ENCODE measurements around the gene RPE65. TPM values are rescaled to one million over a fixed set of nuclear protein-coding genes. Genes with fewer than 3 reads are reported as not detected.
A peak's percentile ranks its signal among the peaks of the same experiment; 100 is the strongest.
"Not testable (repeated sequence)": the region's sequence is repeated elsewhere in the genome, so short reads cannot be mapped to it uniquely, and the experiment has no call there.

The RPE65 gene
- polyA plus RNA-seq, 4 donors: 1.7 TPM; not detected in 3

DNA sequence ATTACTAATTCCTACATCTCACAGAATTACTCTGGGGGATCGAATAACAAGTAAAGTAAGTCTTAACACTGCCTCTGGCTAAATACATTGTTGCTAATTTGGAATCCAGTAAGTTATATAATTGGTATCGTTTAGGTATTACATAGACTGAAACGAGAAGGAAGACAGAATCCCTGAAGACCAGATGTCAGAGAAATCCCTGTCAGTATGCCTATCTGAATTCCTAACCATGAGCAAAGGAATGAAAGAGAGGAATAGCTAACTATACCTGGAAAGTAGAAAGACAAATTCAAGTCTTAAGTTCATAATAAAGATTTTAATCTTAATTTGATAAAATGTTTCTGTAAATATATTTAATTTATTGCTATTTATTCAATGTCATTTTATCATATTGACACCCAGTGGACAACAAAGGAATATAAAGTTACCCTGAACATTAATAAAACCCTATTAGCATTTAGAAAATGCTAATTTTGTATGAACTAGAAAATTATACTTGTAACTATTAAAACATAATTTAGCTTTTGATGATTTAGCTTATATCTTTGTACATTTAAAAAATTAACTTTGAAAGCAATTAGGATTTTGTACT, 35.8 kb upstream of the RPE65 start:
- Histone ChIP-seq H3K9me3 (ENCODE audit: control insufficient read depth in 2 of 2, insufficient read depth in 1 of 2, low read depth in 1 of 2, low read length in 1 of 2) (no peaks in the 10 kb centered on the region), H3K27ac (ENCODE audit: low read depth in 1 of 3, low read length in 2 of 3) (no peak overlapping the region), H3K27me3 (ENCODE audit: control insufficient read depth in 3 of 3, insufficient read depth in 3 of 3, low read length in 3 of 3) (no peaks in the 10 kb centered on the region), H3K4me3 (ENCODE audit: low read depth in 1 of 3, low read length in 3 of 3) (no peak overlapping the region), H3K36me3 (ENCODE audit: control insufficient read depth in 3 of 3, insufficient read depth in 2 of 3, low read depth in 1 of 3, low read length in 3 of 3) (no peaks in the 10 kb centered on the region), H3K4me1 (ENCODE audit: control insufficient read depth in 3 of 3, insufficient read depth in 2 of 3, low read depth in 1 of 3, low read length in 2 of 3) (no peaks in the 10 kb centered on the region)
- FAIRE-seq: no peak
- DNase-seq: no peak
- WGBS, 3 donors: 75 to 85% (median 79%) methylated on average over 3 of the region's 3 CpGs

DNA sequence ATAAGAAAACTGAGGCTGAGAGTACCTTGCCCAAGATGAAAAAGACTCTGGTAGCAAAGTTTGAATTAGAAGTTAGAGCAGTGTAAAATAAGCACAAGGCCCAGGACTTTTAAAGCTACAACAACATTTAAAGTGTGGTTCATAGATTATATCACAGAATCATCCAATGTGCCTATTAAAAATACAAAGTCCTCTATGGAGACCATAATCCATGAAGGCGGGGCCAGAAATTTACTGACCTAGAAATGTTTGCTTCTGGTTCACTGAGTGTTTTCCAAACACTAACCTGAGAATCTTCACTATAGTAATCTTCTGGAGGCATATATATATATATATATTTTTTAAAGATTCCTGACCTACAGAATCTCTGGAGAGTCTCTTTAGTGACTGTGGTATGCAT, 34.9 kb upstream of the RPE65 start:
- Histone ChIP-seq H3K4me1 (ENCODE audit: control insufficient read depth in 3 of 3, insufficient read depth in 2 of 3, low read depth in 1 of 3, low read length in 2 of 3) (no peaks in the 10 kb centered on the region), H3K27me3 (ENCODE audit: control insufficient read depth in 3 of 3, insufficient read depth in 3 of 3, low read length in 3 of 3) (no peaks in the 10 kb centered on the region), H3K36me3 (ENCODE audit: control insufficient read depth in 3 of 3, insufficient read depth in 2 of 3, low read depth in 1 of 3, low read length in 3 of 3) (peaks cover 0 to 1% (median 0%) of the 10 kb centered on the region in 3 donors), H3K4me3 (ENCODE audit: low read depth in 1 of 3, low read length in 3 of 3) (no peak overlapping the region), H3K27ac (ENCODE audit: low read depth in 1 of 3, low read length in 2 of 3) (no peak overlapping the region), H3K9me3 (ENCODE audit: control insufficient read depth in 2 of 2, insufficient read depth in 1 of 2, low read depth in 1 of 2, low read length in 1 of 2) (no peaks in the 10 kb centered on the region)
- FAIRE-seq: no peak
- WGBS, 3 donors: 80 to 96% (median 90%) methylated on average over 1 of the region's 1 CpG
- DNase-seq: peak in 1 of 2 donors; percentile 60

DNA sequence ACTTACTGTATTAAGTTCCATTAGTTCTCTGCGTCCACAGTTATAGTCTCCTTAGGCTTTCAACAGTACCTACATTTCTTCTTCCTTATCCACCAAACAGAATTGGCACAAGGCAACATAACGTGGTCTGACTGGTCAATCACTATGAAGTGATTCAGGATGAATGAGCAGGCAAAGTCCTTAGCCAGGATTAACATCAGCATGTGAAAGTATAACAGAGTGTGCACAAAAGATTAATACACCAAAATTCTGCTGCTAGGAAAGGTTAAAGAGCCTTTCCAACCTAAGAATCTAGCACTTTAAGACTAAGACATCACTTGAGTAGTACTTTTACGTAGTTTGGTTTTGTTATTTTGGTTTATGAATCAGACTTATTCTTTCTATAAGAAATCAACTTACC, 31.3 kb upstream of the RPE65 start:
- Histone ChIP-seq H3K4me1 (ENCODE audit: control insufficient read depth in 3 of 3, insufficient read depth in 2 of 3, low read depth in 1 of 3, low read length in 2 of 3) (no peaks in the 10 kb centered on the region), H3K36me3 (ENCODE audit: control insufficient read depth in 3 of 3, insufficient read depth in 2 of 3, low read depth in 1 of 3, low read length in 3 of 3) (peaks cover 0 to 2% (median 1%) of the 10 kb centered on the region in 3 donors), H3K27me3 (ENCODE audit: control insufficient read depth in 3 of 3, insufficient read depth in 3 of 3, low read length in 3 of 3) (no peaks in the 10 kb centered on the region), H3K9me3 (ENCODE audit: control insufficient read depth in 2 of 2, insufficient read depth in 1 of 2, low read depth in 1 of 2, low read length in 1 of 2) (no peaks in the 10 kb centered on the region), H3K4me3 (ENCODE audit: low read depth in 1 of 3, low read length in 3 of 3) (no peak overlapping the region), H3K27ac (ENCODE audit: low read depth in 1 of 3, low read length in 2 of 3) (no peak overlapping the region)
- 93 to 98% (median 94%) methylated on average over 3 of the region's 3 CpGs for WGBS, 3 donors
- no peak for DNase-seq
- FAIRE-seq: no peak

DNA sequence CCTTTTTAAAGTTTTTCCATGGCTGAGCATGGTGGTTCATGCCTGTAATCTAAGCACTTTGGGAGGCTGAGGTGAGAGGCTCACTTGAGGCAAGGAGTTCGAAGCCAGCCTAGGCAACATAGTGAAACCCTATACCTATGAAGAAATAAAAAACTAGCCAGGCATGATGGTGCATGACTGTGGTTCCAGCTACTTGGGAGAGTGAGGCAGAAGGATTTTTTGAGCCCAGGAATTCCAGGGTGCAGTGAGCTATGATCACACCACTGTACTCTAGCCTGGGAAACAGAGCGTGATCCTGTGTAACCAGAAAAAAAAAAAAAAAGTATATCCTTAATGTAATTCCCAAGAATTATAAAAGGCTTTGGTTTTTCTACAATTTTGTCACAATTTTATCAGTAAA, 29.7 kb upstream of the RPE65 start:
- H3K27me3 ChIP-seq (ENCODE audit: control insufficient read depth in 3 of 3, insufficient read depth in 3 of 3, low read length in 3 of 3): no peaks in the 10 kb centered on the region
- no peak for FAIRE-seq
- H3K4me3 ChIP-seq (ENCODE audit: low read depth in 1 of 3, low read length in 3 of 3): no peak overlapping the region
- H3K4me1 ChIP-seq (ENCODE audit: control insufficient read depth in 3 of 3, insufficient read depth in 2 of 3, low read depth in 1 of 3, low read length in 2 of 3): no peaks in the 10 kb centered on the region
- no peak overlapping the region for H3K27ac ChIP-seq (ENCODE audit: low read depth in 1 of 3, low read length in 2 of 3)
- peaks cover 0 to 2% (median 1%) of the 10 kb centered on the region in 3 donors for H3K36me3 ChIP-seq (ENCODE audit: control insufficient read depth in 3 of 3, insufficient read depth in 2 of 3, low read depth in 1 of 3, low read length in 3 of 3)
- no peaks in the 10 kb centered on the region for H3K9me3 ChIP-seq (ENCODE audit: control insufficient read depth in 2 of 2, insufficient read depth in 1 of 2, low read depth in 1 of 2, low read length in 1 of 2)
- 97 to 100% (median 98%) methylated on average over 2 of the region's 2 CpGs for WGBS, 3 donors
- DNase-seq: no peak

DNA sequence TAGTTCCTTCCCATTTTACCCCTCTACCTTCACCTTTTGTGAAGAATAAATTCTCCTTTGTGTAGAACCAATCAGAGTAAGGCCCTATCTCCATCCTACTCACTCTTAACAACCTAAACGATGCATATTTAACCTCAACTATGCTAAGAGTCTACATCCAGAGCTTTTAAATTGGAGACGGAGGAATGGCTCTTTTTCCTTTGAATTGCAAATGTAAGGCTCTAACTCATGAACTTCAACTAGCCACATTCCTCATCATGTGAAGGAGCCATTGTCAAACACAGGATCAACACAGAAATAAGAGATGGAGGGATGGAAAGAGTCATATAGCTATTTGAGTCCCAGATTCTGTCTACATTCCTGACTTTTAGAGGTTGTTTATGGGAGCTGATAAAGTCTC, 28.9 kb upstream of the RPE65 start:
- no peak for DNase-seq
- no peaks in the 10 kb centered on the region for H3K9me3 ChIP-seq (ENCODE audit: control insufficient read depth in 2 of 2, insufficient read depth in 1 of 2, low read depth in 1 of 2, low read length in 1 of 2)
- WGBS, 3 donors: 93 to 94% (median 94%) methylated on average over 2 of the region's 2 CpGs
- peaks cover 0 to 2% (median 1%) of the 10 kb centered on the region in 3 donors for H3K36me3 ChIP-seq (ENCODE audit: control insufficient read depth in 3 of 3, insufficient read depth in 2 of 3, low read depth in 1 of 3, low read length in 3 of 3)
- FAIRE-seq: no peak
- H3K27ac ChIP-seq (ENCODE audit: low read depth in 1 of 3, low read length in 2 of 3): no peak overlapping the region
- H3K4me3 ChIP-seq (ENCODE audit: low read depth in 1 of 3, low read length in 3 of 3): no peak overlapping the region
- H3K27me3 ChIP-seq (ENCODE audit: control insufficient read depth in 3 of 3, insufficient read depth in 3 of 3, low read length in 3 of 3): no peaks in the 10 kb centered on the region
- H3K4me1 ChIP-seq (ENCODE audit: control insufficient read depth in 3 of 3, insufficient read depth in 2 of 3, low read depth in 1 of 3, low read length in 2 of 3): no peaks in the 10 kb centered on the region

DNA sequence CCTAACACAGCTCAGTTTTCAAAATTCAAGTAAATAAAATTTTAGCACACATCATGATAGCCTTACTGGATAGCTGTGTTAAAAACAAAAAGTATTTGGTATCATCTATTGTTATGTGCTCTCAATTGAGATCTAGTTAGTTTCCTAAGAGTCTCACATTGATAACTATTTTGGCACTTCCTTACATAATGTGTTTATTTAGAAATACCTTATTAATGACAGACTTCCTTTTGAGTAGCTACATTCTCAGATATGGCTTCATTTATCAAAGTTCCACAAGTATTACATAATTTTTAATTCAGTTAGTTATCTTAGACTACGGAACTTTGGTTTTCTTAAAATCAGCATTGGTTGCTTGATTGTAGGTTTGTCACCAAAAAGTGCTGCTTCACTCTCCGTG, 26.9 kb upstream of the RPE65 start:
- H3K4me1 ChIP-seq (ENCODE audit: control insufficient read depth in 3 of 3, insufficient read depth in 2 of 3, low read depth in 1 of 3, low read length in 2 of 3); DNase-seq; H3K27me3 ChIP-seq (ENCODE audit: control insufficient read depth in 3 of 3, insufficient read depth in 3 of 3, low read length in 3 of 3); H3K27ac ChIP-seq (ENCODE audit: low read depth in 1 of 3, low read length in 2 of 3); H3K9me3 ChIP-seq (ENCODE audit: control insufficient read depth in 2 of 2, insufficient read depth in 1 of 2, low read depth in 1 of 2, low read length in 1 of 2); H3K36me3 ChIP-seq (ENCODE audit: control insufficient read depth in 3 of 3, insufficient read depth in 2 of 3, low read depth in 1 of 3, low read length in 3 of 3); H3K4me3 ChIP-seq (ENCODE audit: low read depth in 1 of 3, low read length in 3 of 3): not testable (repeated sequence)
- 79 to 84% (median 82%) methylated on average over 2 of the region's 2 CpGs for WGBS, 3 donors
- peak; percentile 53 for FAIRE-seq

DNA sequence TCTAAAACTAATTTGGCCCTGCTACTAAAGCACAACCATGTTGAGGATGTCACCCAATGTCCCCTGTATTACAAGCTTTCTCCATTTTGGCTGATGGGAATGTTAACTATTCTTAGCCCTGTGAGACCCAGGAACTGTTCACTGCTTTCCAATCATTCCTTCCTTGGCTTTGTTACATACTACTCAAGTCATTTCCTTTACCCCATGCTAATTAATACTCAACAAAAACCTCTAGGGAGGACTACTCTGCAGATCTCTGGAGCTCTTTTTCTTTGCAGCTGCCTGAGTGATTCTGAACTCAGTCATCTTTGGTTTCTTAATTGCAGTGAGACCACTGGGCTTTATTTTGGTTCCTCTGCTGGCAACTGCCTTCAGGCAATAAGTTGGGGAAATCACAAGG, 23.3 kb upstream of the RPE65 start:
- Histone ChIP-seq H3K4me3 (ENCODE audit: low read depth in 1 of 3, low read length in 3 of 3) (no peak overlapping the region), H3K27ac (ENCODE audit: low read depth in 1 of 3, low read length in 2 of 3) (no peak overlapping the region), H3K36me3 (ENCODE audit: control insufficient read depth in 3 of 3, insufficient read depth in 2 of 3, low read depth in 1 of 3, low read length in 3 of 3) (no peaks in the 10 kb centered on the region), H3K27me3 (ENCODE audit: control insufficient read depth in 3 of 3, insufficient read depth in 3 of 3, low read length in 3 of 3) (no peaks in the 10 kb centered on the region), H3K4me1 (ENCODE audit: control insufficient read depth in 3 of 3, insufficient read depth in 2 of 3, low read depth in 1 of 3, low read length in 2 of 3) (no peaks in the 10 kb centered on the region), H3K9me3 (ENCODE audit: control insufficient read depth in 2 of 2, insufficient read depth in 1 of 2, low read depth in 1 of 2, low read length in 1 of 2) (no peaks in the 10 kb centered on the region)
- DNase-seq: no peak
- no peak for FAIRE-seq

DNA sequence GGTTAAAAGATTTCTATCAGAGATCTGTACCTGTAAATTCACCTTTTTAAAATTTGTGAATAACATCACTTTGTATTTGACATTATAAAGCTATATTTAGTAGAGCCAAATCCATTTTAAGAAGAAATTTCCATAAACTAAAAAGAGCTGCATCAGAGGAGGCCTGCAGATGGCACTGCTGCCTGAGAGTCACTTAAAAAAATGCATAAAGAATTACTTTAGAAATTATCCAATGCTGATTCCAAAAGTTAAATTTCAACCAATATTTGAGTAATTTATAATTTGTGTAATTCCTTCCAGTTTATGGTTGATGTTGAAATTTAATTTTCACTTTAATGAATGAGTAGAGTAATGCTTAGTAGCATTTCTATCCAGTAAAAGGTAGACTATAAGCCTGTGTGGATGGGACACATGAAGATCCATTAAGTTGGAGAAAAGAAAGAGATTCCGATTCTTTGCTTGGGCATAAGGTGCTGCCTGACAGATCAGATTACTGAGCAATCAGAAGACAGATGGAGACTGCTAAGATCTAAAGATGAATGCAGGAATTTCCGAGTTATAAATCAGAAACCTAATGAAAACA, 20.7 kb upstream of the RPE65 start:
- DNase-seq (peak; percentile 3 to 13), FAIRE-seq (no peak)

DNA sequence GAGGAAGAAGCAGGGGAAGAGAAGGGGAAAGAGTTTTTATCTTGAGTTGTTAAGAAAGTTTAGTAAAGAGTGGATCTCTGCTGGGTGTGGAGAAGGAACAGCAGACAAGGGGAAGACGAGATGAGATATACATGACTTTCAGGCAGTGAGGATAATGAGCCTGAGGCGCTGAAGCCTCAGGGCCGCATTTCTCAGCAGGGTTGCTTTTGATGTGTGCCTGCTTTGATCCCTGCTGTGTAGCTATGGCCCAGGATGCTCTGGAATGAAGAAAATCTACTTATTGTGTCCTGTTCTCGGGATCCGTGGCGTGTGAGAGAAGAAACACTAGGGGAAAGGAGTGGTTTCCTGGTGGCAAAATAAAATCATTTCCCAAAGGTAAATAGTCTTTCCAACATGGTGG, 15.1 kb upstream of the RPE65 start:
- WGBS, 3 donors: 65 to 70% (median 66%) methylated on average over 6 of the region's 6 CpGs
- DNase-seq (no peak), FAIRE-seq (no peak)

More for the DNA sequence above, 20.7 kb upstream of the RPE65 start:
- no peak overlapping the region for H3K4me3 ChIP-seq (ENCODE audit: low read depth in 1 of 3, low read length in 3 of 3)
- no peaks in the 10 kb centered on the region for H3K36me3 ChIP-seq (ENCODE audit: control insufficient read depth in 3 of 3, insufficient read depth in 2 of 3, low read depth in 1 of 3, low read length in 3 of 3)
- no peaks in the 10 kb centered on the region for H3K9me3 ChIP-seq (ENCODE audit: control insufficient read depth in 2 of 2, insufficient read depth in 1 of 2, low read depth in 1 of 2, low read length in 1 of 2)
- no peaks in the 10 kb centered on the region for H3K4me1 ChIP-seq (ENCODE audit: control insufficient read depth in 3 of 3, insufficient read depth in 2 of 3, low read depth in 1 of 3, low read length in 2 of 3)
- H3K27me3 ChIP-seq (ENCODE audit: control insufficient read depth in 3 of 3, insufficient read depth in 3 of 3, low read length in 3 of 3): no peaks in the 10 kb centered on the region
- WGBS, 3 donors: 66 to 78% (median 76%) methylated on average over 2 of the region's 2 CpGs
- no peak overlapping the region for H3K27ac ChIP-seq (ENCODE audit: low read depth in 1 of 3, low read length in 2 of 3)

More for the DNA sequence above, 15.1 kb upstream of the RPE65 start:
- Histone ChIP-seq H3K9me3 (ENCODE audit: control insufficient read depth in 2 of 2, insufficient read depth in 1 of 2, low read depth in 1 of 2, low read length in 1 of 2) (peaks cover 0 to 6% of the 10 kb centered on the region in 2 donors), H3K4me3 (ENCODE audit: low read depth in 1 of 3, low read length in 3 of 3) (no peak overlapping the region), H3K36me3 (ENCODE audit: control insufficient read depth in 3 of 3, insufficient read depth in 2 of 3, low read depth in 1 of 3, low read length in 3 of 3) (no peaks in the 10 kb centered on the region), H3K27me3 (ENCODE audit: control insufficient read depth in 3 of 3, insufficient read depth in 3 of 3, low read length in 3 of 3) (peaks cover 0 to 5% (median 0%) of the 10 kb centered on the region in 3 donors), H3K27ac (ENCODE audit: low read depth in 1 of 3, low read length in 2 of 3) (no peak overlapping the region), H3K4me1 (ENCODE audit: control insufficient read depth in 3 of 3, insufficient read depth in 2 of 3, low read depth in 1 of 3, low read length in 2 of 3) (no peaks in the 10 kb centered on the region)
